HL-60/S4 treated with phorbol 12-myristate 13-acetate at 8.2 ng/mL for 4 days and 3 days (cell line): ENCODE data around the gene LY6G6F.

Source experiments
- in situ Hi-C: fragments of 300-500 bp; cut with MboI; formaldehyde crosslinking; loops from 2 replicates; pipeline ENCODE4 v1.15.0; 2022; ENCODE audit warnings: low sequenced_read_pairs

Gene LY6G6F

GRCh38 chr6:31736768-31737314, 30.2 kb downstream of the LY6G6F start:
- in situ Hi-C loops = no loop called here

GRCh38 chr6:31737315-31737990, 30.8 kb downstream of the LY6G6F start:
- in situ Hi-C loops = no loop called here

- in situ Hi-C loops = no loop called here
These were observed 31.6 kb downstream of the LY6G6F start for GRCh38 chr6:31737991-31738979.

GRCh38 chr6:31739639-31740396, 33.2 kb downstream of the LY6G6F start, which contains the start of gene MSH5:
TSS of gene MSH5 (plus strand) at chr6:31740005. CDS start at chr6:31740467, 462 bp downstream.
- in situ Hi-C loops = no loop called here

- in situ Hi-C loops = no loop called here
These were observed 33.9 kb downstream of the LY6G6F start for GRCh38 chr6:31740397-31741223.

- in situ Hi-C loops = no loop called here
These were observed 35.1 kb downstream of the LY6G6F start for GRCh38 chr6:31741815-31742214.

GRCh38 chr6:31742894-31743293, 36.2 kb downstream of the LY6G6F start:
- in situ Hi-C loops = no loop called here

- in situ Hi-C loops = no loop called here
These were observed 37.8 kb downstream of the LY6G6F start for GRCh38 chr6:31744422-31744821.

GRCh38 chr6:31749301-31750036, 42.8 kb downstream of the LY6G6F start:
- in situ Hi-C loops = no loop called here

- in situ Hi-C loops = no loop called here
These were observed 43.9 kb downstream of the LY6G6F start for GRCh38 chr6:31750411-31751022.

- in situ Hi-C loops = no loop called here
These were observed 46.2 kb downstream of the LY6G6F start for GRCh38 chr6:31752739-31753319.

- in situ Hi-C loops = no loop called here
These were observed 51.6 kb downstream of the LY6G6F start for GRCh38 chr6:31758281-31758680.
